Mucosa of descending colon (tissue), 3 donors: ENCODE measurements around the gene VPS8. TPM values are rescaled to one million over a fixed set of nuclear protein-coding genes. Genes with fewer than 3 reads are reported as not detected.

Experiments used
- ATAC-seq: fragments of 200-7000 bp; cut with Tn5 transposase; one replicate; pipeline ENCODE4 v1.9.1; 2020; ENCODE audit warnings: mild to moderate bottlenecking, moderate library complexity
- DNase-seq, 3 donors: peaks; one replicate each; pipeline ENCODE4 v3.0.0-alpha.2; 2020
- H3K36me3 ChIP-seq: fragments of 200-600 bp; one replicate; pipeline ENCODE4 v1.8.0; 2021; ENCODE audit warnings: low read depth, mild to moderate bottlenecking
- H3K4me1 ChIP-seq: fragments of 200-600 bp; one replicate; pipeline ENCODE4 v1.8.0; 2021; ENCODE audit warnings: low read depth, mild to moderate bottlenecking
- H3K4me3 ChIP-seq: fragments of 200-600 bp; one replicate; pipeline ENCODE4 v1.8.0; 2021; ENCODE audit warnings: mild to moderate bottlenecking
- H3K9me3 ChIP-seq: fragments of 200-600 bp; one replicate; pipeline ENCODE4 v1.8.0; 2021; ENCODE audit warnings: mild to moderate bottlenecking
- CTCF ChIP-seq: fragments of 200-600 bp; IDR thresholded peaks from one replicate; pipeline ENCODE4 v1.8.0; 2022; ENCODE audit warnings: antibody characterized with exemption, mild to moderate bottlenecking
- intact Hi-C, 2 donors: fragments of 100-400 bp; cut with DNase I in 1 of 2; cut with micrococcal nuclease in 1 of 2; formaldehyde crosslinking; loops; one replicate each; pipeline versions ENCODE4 v1.11.0 to v1.11.1; 2022; cut with DNase I, micrococcal nuclease
- total RNA-seq, 3 donors: library from RNA; stranded (reverse); fragmentation: NEBNext Ultra II Directional in 2 of 3; extraction: Animal tissue kit (Norgen Biotek cat#: 25700) in 2 of 3; gene quantifications; one replicate each; pipeline versions ENCODE4 v1.2.1 to v1.2.4, GENCODE V29; 2021 to 2023
- donor health status: DM: no; HTN: no; CAD: no; lungs with moderate emphysema.
- donor health status: DM: no; HTN: no; CAD: no.
- donor health status: DM: no; HTN: yes; CAD: no.

The VPS8 gene
- total RNA-seq, 3 donors from 2014 or later, result 57.6 to 92.6 (median 74.7) TPM

- DNase-seq, result no peak
- no peak overlapping the region for H3K4me3 ChIP-seq
- peaks cover 19% of the 10 kb centered on the region for H3K4me1 ChIP-seq
- TF ChIP-seq CTCF, result no peak
- ATAC-seq, result no peak
- no peaks in the 10 kb centered on the region for H3K36me3 ChIP-seq
- intact Hi-C loops, result loop anchor here in 1 of 2 donors (10.0 kb wide), 1 partner anchor 109 kb away; no protein-coding TSS in a partner anchor
- no peaks in the 10 kb centered on the region for H3K9me3 ChIP-seq
Observed at GRCh38 chr3:185066251-185066650, 254.3 kb downstream of the VPS8 start.

GRCh38 chr3:185067173-185067572 is 255.2 kb downstream of the VPS8 start:
- intact Hi-C loops, result loop anchor here in 1 of 2 donors (10.0 kb wide), 1 partner anchor 108 kb away; no protein-coding TSS in a partner anchor
- no peak for TF ChIP-seq CTCF
- H3K9me3 ChIP-seq, result no peaks in the 10 kb centered on the region
- no peaks in the 10 kb centered on the region for H3K36me3 ChIP-seq
- H3K4me1 ChIP-seq, result peaks cover 19% of the 10 kb centered on the region
- DNase-seq, result no peak
- ATAC-seq, result no peak
- H3K4me3 ChIP-seq, result no peak overlapping the region

- peak; percentile 82 to 89 (median 83) for DNase-seq
- no peak overlapping the region for H3K4me3 ChIP-seq
- H3K4me1 ChIP-seq, result peaks cover 19% of the 10 kb centered on the region
- no peaks in the 10 kb centered on the region for H3K36me3 ChIP-seq
- intact Hi-C loops, result loop anchor here in 1 of 2 donors (10.0 kb wide), 1 partner anchor 105 kb away; no protein-coding TSS in a partner anchor
- no peaks in the 10 kb centered on the region for H3K9me3 ChIP-seq
- TF ChIP-seq CTCF, result no peak
- ATAC-seq, result peak; percentile 85
Observed at GRCh38 chr3:185069037-185070030, 257.4 kb downstream of the VPS8 start.

- DNase-seq, result peak; percentile 72 to 77 (median 74)
- no peaks in the 10 kb centered on the region for H3K9me3 ChIP-seq
- intact Hi-C loops, result no loop called here
- peaks cover 19% of the 10 kb centered on the region for H3K4me1 ChIP-seq
- no peaks in the 10 kb centered on the region for H3K36me3 ChIP-seq
- ATAC-seq, result peak; percentile 83
- no peak overlapping the region for H3K4me3 ChIP-seq
- TF ChIP-seq CTCF, result peak; percentile 36
Observed at GRCh38 chr3:185070491-185071286, 258.7 kb downstream of the VPS8 start.

- ATAC-seq (no peak), DNase-seq (no peak)
- Histone ChIP-seq H3K4me3 (no peak overlapping the region), H3K9me3 (no peaks in the 10 kb centered on the region), H3K4me1 (peaks cover 19% of the 10 kb centered on the region), H3K36me3 (no peaks in the 10 kb centered on the region)
- TF ChIP-seq CTCF, result no peak
- intact Hi-C loops, result no loop called here
Observed at GRCh38 chr3:185071287-185071800, 259.4 kb downstream of the VPS8 start.
